Panc1 (cell line): ENCODE results near the gene ZDHHC14. TPM values are rescaled to one million over a fixed set of nuclear protein-coding genes. Genes with fewer than 3 reads are reported as not detected.

Experiments
- ATAC-seq: fragments of 200-7000 bp; cut with Tn5 transposase; 2 replicates; pipeline ENCODE4 v1.9.1; 2020; ENCODE audit warnings: mild to moderate bottlenecking, moderate library complexity
- BruUV-seq: library from RNA; stranded (reverse); fragments of 400-500 nt; replicated peaks from 2 replicates; lab custom pipeline; 2021; lab: Mats Ljungman, UMichigan
- CTCF ChIA-PET: fragments of 300-600 bp; sonication (Branson Sonifier 250); formaldehyde crosslinking; loops from one replicate; lab custom pipeline; 2022; ENCODE audit warnings: antibody characterized with exemption; lab: Charles Lee
- POLR2A ChIA-PET: fragments of 300-600 bp; sonication (Branson Sonifier 250); formaldehyde crosslinking; loops from one replicate; lab custom pipeline; 2022; ENCODE audit warnings: antibody characterized with exemption; lab: Charles Lee
- DNase-seq: peaks from one replicate; pipeline ENCODE4 v3.0.0-alpha.2; 2010; ENCODE audit warnings: low read depth, low spot score
- H3K27ac ChIP-seq: 2 replicates; pipeline ENCODE4 v1.5.1; 2011; ENCODE audit warnings: mild to moderate bottlenecking, low read length, inconsistent platforms
- H3K27me3 ChIP-seq: fragments of 200-500 bp; sonication (Bioruptor generic); 2 replicates; pipeline ENCODE4 v1.6.0; 2014; ENCODE audit warnings: low read length, inconsistent platforms; ENCODE audit not compliant: control insufficient read depth, insufficient read depth
- H3K36me3 ChIP-seq: fragments of 200-500 bp; sonication (Bioruptor generic); 2 replicates; pipeline ENCODE4 v1.5.1; 2014; ENCODE audit warnings: inconsistent platforms, mild to moderate bottlenecking, low read length, moderate library complexity; ENCODE audit not compliant: control insufficient read depth, insufficient read depth
- H3K4me1 ChIP-seq: 2 replicates; pipeline ENCODE4 v1.5.1; 2011; ENCODE audit warnings: inconsistent platforms, mild to moderate bottlenecking, low read length, moderate library complexity; ENCODE audit not compliant: control insufficient read depth, insufficient read depth
- H3K4me3 ChIP-seq, 2 experiments: 2 replicates each; pipeline ENCODE4 v1.5.1; 2011 to 2012; ENCODE audit warnings: low read depth in 2 of 2, low read length in 2 of 2, mild to moderate bottlenecking in 2 of 2, inconsistent platforms in 1 of 2, moderate library complexity in 1 of 2
- H3K9me3 ChIP-seq: fragments of 200-500 bp; sonication (Bioruptor generic); 2 replicates; pipeline ENCODE4 v1.5.1; 2014; ENCODE audit warnings: low read depth, mild to moderate bottlenecking, inconsistent platforms, low read length, moderate library complexity; ENCODE audit not compliant: control insufficient read depth, insufficient read depth
- CTCF ChIP-seq: fragments of 450-650 bp; IDR thresholded peaks from 2 replicates; pipeline ENCODE4 v1.5.1; 2017; ENCODE audit warnings: mild to moderate bottlenecking
- POLR2AphosphoS5 ChIP-seq: IDR thresholded peaks from 2 replicates; pipeline ENCODE4 v1.6.1; 2012; ENCODE audit warnings: mild to moderate bottlenecking, low read depth, low read length, moderate library complexity
- SIN3A ChIP-seq: IDR thresholded peaks from 2 replicates; pipeline ENCODE4 v1.6.1; 2012; ENCODE audit warnings: low read depth, mild to moderate bottlenecking, low read length, moderate library complexity, borderline replicate concordance; ENCODE audit not compliant: insufficient read depth
- TCF7L2 ChIP-seq: IDR thresholded peaks from 2 replicates; pipeline ENCODE4 v1.6.1; 2011; ENCODE audit warnings: mild to moderate bottlenecking, low read depth, low read length, inconsistent platforms
- in situ Hi-C: cut with HindIII; loops from 2 replicates; pipeline ENCODE4 v1.10.0; 2016; ENCODE audit warnings: low sequenced_read_pairs, low pct_unique_long_range_greater_than_20kb
- intact Hi-C: fragments of 100-400 bp; cut with micrococcal nuclease; formaldehyde crosslinking; loops from one replicate; pipeline ENCODE4 v1.10.0; 2022; ENCODE audit not compliant: unreplicated experiment
- total RNA-seq: library from RNA; stranded (reverse); gene quantifications from one replicate; pipeline ENCODE4 v1.2.1, GENCODE V29; 2021; ENCODE audit not compliant: unreplicated experiment
- TF ChIP-seq, protein P1 (sequence below), 2 experiments: IDR thresholded peaks; 2 replicates each; pipeline ENCODE4 v1.6.1; 2011 to 2012; ENCODE audit warnings: low read depth in 2 of 2, control low read depth in 1 of 2, low read length in 1 of 2, mild to moderate bottlenecking in 1 of 2, moderate library complexity in 1 of 2; ENCODE audit not compliant: insufficient read depth in 1 of 2

Gene ZDHHC14
- total RNA-seq, 1 experiment from 2014 or later, result 19.9 TPM

DNA sequence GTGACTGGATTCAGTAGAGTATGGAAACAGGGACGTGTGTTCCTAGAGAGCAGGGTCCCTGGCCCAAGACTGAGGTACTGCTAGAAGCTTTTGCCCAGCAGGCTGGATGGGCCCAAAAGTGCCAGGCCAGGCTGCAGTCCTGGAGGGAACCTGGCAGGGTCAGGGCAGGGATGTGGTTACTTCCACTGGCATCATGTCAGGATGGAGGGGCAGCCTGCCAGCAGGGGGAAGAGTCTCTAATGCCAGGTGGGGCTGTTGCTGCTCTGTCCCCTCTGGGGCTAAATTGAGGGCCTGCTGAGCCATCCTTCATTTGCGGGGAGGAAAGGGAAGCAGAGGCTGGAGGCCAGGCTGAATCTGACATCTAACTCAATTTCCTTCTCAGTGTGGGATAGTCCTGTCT, 17.2 kb downstream of the ZDHHC14 start:
- Histone ChIP-seq H3K36me3 (no peaks in the 10 kb centered on the region), H3K9me3 (no peaks in the 10 kb centered on the region), H3K4me1 (no peaks in the 10 kb centered on the region), H3K4me3 (no peak overlapping the region), H3K27ac (no peak overlapping the region), H3K27me3 (no peaks in the 10 kb centered on the region)
- no peak for DNase-seq
- ATAC-seq, result no peak
- ChIA-PET CTCF (interaction anchor here (0.6 kb wide), 1 partner anchor 54 kb away, joined by 7 read pairs; no protein-coding TSS in a partner anchor), POLR2A (no interaction called here)
- no peak for TF ChIP-seq CTCF
- TF ChIP-seq TCF7L2, result no peak
- no peak for TF ChIP-seq POLR2AphosphoS5
- TF ChIP-seq, protein P1, sequence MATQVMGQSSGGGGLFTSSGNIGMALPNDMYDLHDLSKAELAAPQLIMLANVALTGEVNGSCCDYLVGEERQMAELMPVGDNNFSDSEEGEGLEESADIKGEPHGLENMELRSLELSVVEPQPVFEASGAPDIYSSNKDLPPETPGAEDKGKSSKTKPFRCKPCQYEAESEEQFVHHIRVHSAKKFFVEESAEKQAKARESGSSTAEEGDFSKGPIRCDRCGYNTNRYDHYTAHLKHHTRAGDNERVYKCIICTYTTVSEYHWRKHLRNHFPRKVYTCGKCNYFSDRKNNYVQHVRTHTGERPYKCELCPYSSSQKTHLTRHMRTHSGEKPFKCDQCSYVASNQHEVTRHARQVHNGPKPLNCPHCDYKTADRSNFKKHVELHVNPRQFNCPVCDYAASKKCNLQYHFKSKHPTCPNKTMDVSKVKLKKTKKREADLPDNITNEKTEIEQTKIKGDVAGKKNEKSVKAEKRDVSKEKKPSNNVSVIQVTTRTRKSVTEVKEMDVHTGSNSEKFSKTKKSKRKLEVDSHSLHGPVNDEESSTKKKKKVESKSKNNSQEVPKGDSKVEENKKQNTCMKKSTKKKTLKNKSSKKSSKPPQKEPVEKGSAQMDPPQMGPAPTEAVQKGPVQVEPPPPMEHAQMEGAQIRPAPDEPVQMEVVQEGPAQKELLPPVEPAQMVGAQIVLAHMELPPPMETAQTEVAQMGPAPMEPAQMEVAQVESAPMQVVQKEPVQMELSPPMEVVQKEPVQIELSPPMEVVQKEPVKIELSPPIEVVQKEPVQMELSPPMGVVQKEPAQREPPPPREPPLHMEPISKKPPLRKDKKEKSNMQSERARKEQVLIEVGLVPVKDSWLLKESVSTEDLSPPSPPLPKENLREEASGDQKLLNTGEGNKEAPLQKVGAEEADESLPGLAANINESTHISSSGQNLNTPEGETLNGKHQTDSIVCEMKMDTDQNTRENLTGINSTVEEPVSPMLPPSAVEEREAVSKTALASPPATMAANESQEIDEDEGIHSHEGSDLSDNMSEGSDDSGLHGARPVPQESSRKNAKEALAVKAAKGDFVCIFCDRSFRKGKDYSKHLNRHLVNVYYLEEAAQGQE (IDR thresholded peaks at IDR 0.05; ENCODE audit: insufficient read depth in 1 of 2, low read depth in 2 of 2, low read length in 1 of 2), result no peak
- no peak for TF ChIP-seq SIN3A
- BruUV-seq, result no TSS peak
- in situ Hi-C loops, result no loop called here
- intact Hi-C loops, result no loop called here

GRCh38 chr6:157400676-157401075, 19.7 kb downstream of the ZDHHC14 start:
- Histone ChIP-seq H3K27me3 (no peaks in the 10 kb centered on the region), H3K36me3 (no peaks in the 10 kb centered on the region), H3K9me3 (no peaks in the 10 kb centered on the region), H3K27ac (no peak overlapping the region), H3K4me1 (no peaks in the 10 kb centered on the region), H3K4me3 (no peak overlapping the region)
- ChIA-PET POLR2A (no interaction called here), CTCF (no interaction called here)
- ATAC-seq (no peak), DNase-seq (no peak)
- BruUV-seq, result no TSS peak
- in situ Hi-C loops, result no loop called here
- intact Hi-C loops, result no loop called here
- TF ChIP-seq SIN3A (no peak), POLR2AphosphoS5 (no peak), TCF7L2 (no peak), CTCF (no peak)
- TF ChIP-seq, protein P1 (IDR thresholded peaks at IDR 0.05; ENCODE audit: insufficient read depth in 1 of 2, low read depth in 2 of 2, low read length in 1 of 2), result no peak
